HepG2 (cell line): ENCODE measurements around the gene ZSWIM5. TPM values are rescaled to one million over a fixed set of nuclear protein-coding genes. Genes with fewer than 3 reads are reported as not detected.

Source experiments
- ATAC-seq: fragments of 200-7000 bp; cut with Tn5 transposase; 3 replicates; pipeline ENCODE4 v1.9.1; 2020; ENCODE audit warnings: mild to moderate bottlenecking, moderate library complexity
- BruUV-seq: library from RNA; stranded (reverse); fragments of 400-500 nt; replicated peaks from 2 replicates; lab custom pipeline; 2021; lab: Mats Ljungman, UMichigan
- CTCF ChIA-PET: fragments of 300-600 bp; formaldehyde crosslinking; extraction: SDS; loops from one replicate; lab custom pipeline; 2021; ENCODE audit warnings: low total read pairs, inconsistent platforms, low intra/inter-chr PET ratio; lab: Yijun Ruan, JAX
- POLR2A ChIA-PET: fragments of 350-600 bp; sonication (Branson Sonifier 250); formaldehyde crosslinking; loops from one replicate; lab custom pipeline; 2020; ENCODE audit warnings: antibody characterized with exemption, inconsistent platforms; lab: Yijun Ruan, JAX
- DNase-seq: peaks from one replicate; pipeline ENCODE4 v3.0.0-alpha.2; 2015; ENCODE audit warnings: low spot score
- FAIRE-seq: peaks from 3 replicates; lab custom pipeline; 2011; peaks lifted over from hg19 to GRCh38; lab: Jason Lieb, UNC
- H2AFZ ChIP-seq: one replicate; pipeline ENCODE4 v1.6.1; 2011; ENCODE audit warnings: low read length, inconsistent platforms
- H3K27ac ChIP-seq: fragments of 300-600 bp; 3 replicates; pipeline ENCODE4 v1.8.0; 2011; ENCODE audit warnings: mixed run types, mild to moderate bottlenecking, mixed read lengths, low read length, inconsistent platforms; ENCODE audit not compliant: insufficient read depth; ENCODE audit errors: extremely low read length
- H3K27me3 ChIP-seq, 2 experiments: fragments of 200-600 bp in 1 of 2; 2 replicates in 1 of 2; 3 replicates in 1 of 2; pipeline versions ENCODE4 v1.6.0 to v1.8.0; 2011; ENCODE audit warnings: low read length in 2 of 2, mild to moderate bottlenecking in 2 of 2, moderate library complexity in 2 of 2, inconsistent platforms in 1 of 2; ENCODE audit not compliant: insufficient read depth in 2 of 2, control insufficient read depth in 1 of 2
- H3K36me3 ChIP-seq, 2 experiments: fragments of 200-600 bp in 1 of 2; replicated peaks in 1 of 2; 2 replicates in 1 of 2; 3 replicates in 1 of 2; pipeline versions ENCODE4 v1.5.1 to v1.8.0; 2011; ENCODE audit warnings: low read length in 2 of 2, inconsistent platforms in 1 of 2; ENCODE audit not compliant: insufficient read depth in 2 of 2, control insufficient read depth in 1 of 2
- H3K4me1 ChIP-seq: 2 replicates; pipeline ENCODE4 v1.5.1; 2012; ENCODE audit warnings: low read length, inconsistent platforms; ENCODE audit not compliant: insufficient read depth
- H3K4me2 ChIP-seq: 2 replicates; pipeline ENCODE4 v1.6.0; 2011; ENCODE audit warnings: low read depth, low read length, inconsistent platforms
- H3K4me3 ChIP-seq, 3 experiments: fragments of 200-600 bp in 1 of 3; sonication (generic), shearing (Covaris generic) in 1 of 3; replicated peaks in 1 of 3; 2 replicates each; pipeline ENCODE4 v1.5.1; 2011 to 2016; ENCODE audit warnings: low read length in 3 of 3, inconsistent platforms in 2 of 3, low read depth in 2 of 3, mild to moderate bottlenecking in 2 of 3, control low read depth in 1 of 3, mixed read lengths in 1 of 3; ENCODE audit not compliant: insufficient read depth in 1 of 3
- H3K79me2 ChIP-seq: one replicate; pipeline ENCODE4 v1.6.1; 2011; ENCODE audit warnings: low read length, inconsistent platforms; ENCODE audit not compliant: insufficient read depth
- H3K9ac ChIP-seq: 2 replicates; pipeline ENCODE4 v1.6.0; 2011; ENCODE audit warnings: mild to moderate bottlenecking, low read depth, low read length, inconsistent platforms; ENCODE audit not compliant: insufficient read depth
- H3K9me3 ChIP-seq: 2 replicates; pipeline ENCODE4 v1.5.1; 2012; ENCODE audit warnings: mild to moderate bottlenecking, low read length
- H4K20me1 ChIP-seq: 2 replicates; pipeline ENCODE4 v1.6.0; 2011; ENCODE audit warnings: inconsistent platforms, mild to moderate bottlenecking, low read length, moderate library complexity; ENCODE audit not compliant: insufficient read depth
- DNMT3B ChIP-seq: conservative IDR thresholded peaks from 2 replicates; pipeline ENCODE4 v1.6.1; 2016; ENCODE audit warnings: missing biosample characterization, control low read depth
- GATAD1 ChIP-seq: IDR thresholded peaks from 2 replicates; pipeline ENCODE4 v1.6.1; 2016; ENCODE audit warnings: missing genetic modification reagents, missing compliant biosample characterization
- GZF1 ChIP-seq: sonication (generic); formaldehyde crosslinking; IDR thresholded peaks from 2 replicates; pipeline ENCODE4 v1.5.1; 2020; ENCODE audit warnings: mild to moderate bottlenecking, missing genetic modification reagents
- MBD4 ChIP-seq: IDR thresholded peaks from 2 replicates; pipeline ENCODE4 v1.6.1; 2012; ENCODE audit warnings: low read length, inconsistent platforms, borderline replicate concordance
- RFXAP ChIP-seq: sonication (generic); formaldehyde crosslinking; IDR thresholded peaks from 2 replicates; pipeline ENCODE4 v1.4.0; 2020; ENCODE audit warnings: missing genetic modification reagents, borderline replicate concordance
- ZFP82 ChIP-seq: sonication (generic); formaldehyde crosslinking; IDR thresholded peaks from 2 replicates; pipeline ENCODE4 v1.5.1; 2020; ENCODE audit warnings: mild to moderate bottlenecking, missing genetic modification reagents, borderline replicate concordance
- ZNF24 ChIP-seq: fragments of 450-650 bp; IDR thresholded peaks from 2 replicates; pipeline ENCODE4 v1.6.1; 2017; ENCODE audit warnings: antibody characterized with exemption, mild to moderate bottlenecking
- ZNF776 ChIP-seq: sonication (generic); formaldehyde crosslinking; IDR thresholded peaks from 2 replicates; pipeline ENCODE4 v1.4.0; 2020; ENCODE audit warnings: mild to moderate bottlenecking, missing genetic modification reagents
- WGBS: methylation state at CpG from one replicate; pipeline ENCODE4 v1.1.6; 2017; ENCODE audit warnings: low lambda C conversion rate; 5-methylcytosine and 5-hydroxymethylcytosine counted together
- in situ Hi-C: cut with HindIII; loops from 2 replicates; pipeline ENCODE4 v1.10.0; 2017; ENCODE audit warnings: low pct_unique_long_range_greater_than_20kb; ENCODE audit not compliant: extremely low pct_ligation_motif_present
- intact Hi-C: fragments of 100-400 bp; cut with micrococcal nuclease; formaldehyde crosslinking; loops from one replicate; pipeline ENCODE4 v1.10.0; 2022; ENCODE audit not compliant: unreplicated experiment
- polyA plus RNA-seq, 8 experiments: library from polyadenylated mRNA; depleted of rRNA in 3 of 8; stranded (reverse) in 7 of 8; unstranded in 1 of 8; fragments of >200 nt; fragmentation: Illumina TruSeq in 4 of 8; extraction: Trizol in 4 of 8; gene quantifications; 2 replicates each; pipeline versions ENCODE4 v1.2.1 to v1.2.3, GENCODE V29; 2011 to 2016; ENCODE audit warnings: low read depth in 4 of 8, missing spikeins in 1 of 8, mixed read lengths in 1 of 8; ENCODE audit not compliant: insufficient read depth in 1 of 8
- total RNA-seq, 5 experiments: library from RNA; depleted of rRNA; stranded (reverse); fragments of >200 nt; fragmentation: Illumina TruSeq; extraction: Trizol; gene quantifications; 2 replicates each; pipeline ENCODE4 v1.2.3, GENCODE V29; 2016; ENCODE audit warnings: low read depth in 1 of 5
- TF ChIP-seq, protein P1 (sequence below): sonication (generic); formaldehyde crosslinking; conservative IDR thresholded peaks from 2 replicates; pipeline ENCODE4 v1.8.0; 2022; ENCODE audit warnings: missing genetic modification reagents

Gene ZSWIM5
- total and polyA plus RNA-seq, 2 of the 13 experiments (the other 11 are each of a cell fraction or from before 2014, with no cell fraction given) = 11.0 to 20.6 TPM

DNA sequence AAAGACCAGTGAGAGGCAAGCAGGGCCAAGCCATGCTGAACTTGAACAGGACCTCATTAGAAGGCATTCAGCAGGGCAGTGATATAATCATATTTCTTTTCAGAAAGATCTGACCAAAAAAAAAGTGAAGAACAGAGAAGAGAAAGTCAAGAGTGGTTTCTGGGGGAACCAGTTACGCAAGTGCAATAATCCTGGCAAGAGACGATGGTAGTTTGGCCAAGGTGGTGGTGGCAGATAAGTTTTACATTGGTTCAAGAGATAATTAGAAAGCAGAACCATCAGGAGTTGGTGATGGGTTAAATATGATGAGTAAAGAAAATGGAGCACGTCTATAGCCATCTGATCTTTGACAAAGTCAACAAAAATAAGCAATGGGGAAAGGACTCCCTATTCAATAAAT, 54.3 kb downstream of the ZSWIM5 start:
- TF ChIP-seq GATAD1 (CRISPR knock-in tag) (no peak), RFXAP (CRISPR knock-in tag) (no peak), ZNF776 (CRISPR knock-in tag) (no peak), DNMT3B (CRISPR knock-in tag) (no peak), ZNF24 (no peak)
- BruUV-seq = no TSS peak
- no peak overlapping the region for H3K4me2 ChIP-seq
- 94% methylated on average over 3 of the region's 3 CpGs for WGBS
- H3K4me1 ChIP-seq = no peaks in the 10 kb centered on the region
- CTCF ChIA-PET = no interaction called here
- POLR2A ChIA-PET = no interaction called here
- no peak overlapping the region for H3K4me3 ChIP-seq
- H3K79me2 ChIP-seq = peaks cover 57% of the 10 kb centered on the region
- no peaks in the 10 kb centered on the region for H3K36me3 ChIP-seq
- no peaks in the 10 kb centered on the region for H4K20me1 ChIP-seq
- intact Hi-C loops = no loop called here
- DNase-seq (no peak), ATAC-seq (no peak), FAIRE-seq (no peak)
- in situ Hi-C loops = no loop called here
- no peaks in the 10 kb centered on the region for H3K27me3 ChIP-seq
- no peaks in the 10 kb centered on the region for H3K9me3 ChIP-seq
- H3K9ac ChIP-seq = no peak overlapping the region
- H3K27ac ChIP-seq = no peak overlapping the region
- H2AFZ ChIP-seq = no peak overlapping the region

DNA sequence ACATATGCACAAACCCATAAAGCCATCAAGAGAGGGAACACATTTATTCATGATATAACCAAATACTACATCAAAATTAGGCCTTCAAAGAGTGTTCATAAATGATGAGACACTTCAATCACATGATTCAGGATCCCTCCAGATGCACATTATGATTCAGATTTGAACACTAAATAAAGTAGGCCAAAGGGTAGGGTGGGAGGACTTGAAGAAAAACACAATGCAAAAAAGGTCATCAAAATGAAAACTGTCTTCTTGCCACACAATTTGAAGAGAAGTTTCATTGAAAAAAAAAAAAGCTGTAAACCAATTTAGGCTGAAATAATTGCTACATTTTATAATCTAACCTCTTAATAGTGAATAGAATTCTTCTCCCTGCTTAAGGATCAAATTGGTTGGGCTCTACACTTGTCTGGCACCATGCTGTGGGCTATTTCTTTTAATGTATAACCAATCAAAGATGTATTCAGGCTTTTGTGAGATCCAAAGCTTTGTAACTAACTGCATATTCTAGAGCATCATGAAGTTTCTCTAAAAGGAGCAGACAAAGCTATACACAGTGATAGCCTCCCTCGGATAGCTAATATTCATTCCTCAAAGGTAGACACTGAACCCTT, 58.1 kb downstream of the ZSWIM5 start:
- peaks cover 37% of the 10 kb centered on the region for H3K79me2 ChIP-seq
- POLR2A ChIA-PET = no interaction called here
- no peak overlapping the region for H3K4me3 ChIP-seq
- no peak overlapping the region for H3K9ac ChIP-seq
- H4K20me1 ChIP-seq = no peaks in the 10 kb centered on the region
- no peak for TF ChIP-seq GZF1 (CRISPR knock-in tag)
- TF ChIP-seq, protein P1, sequence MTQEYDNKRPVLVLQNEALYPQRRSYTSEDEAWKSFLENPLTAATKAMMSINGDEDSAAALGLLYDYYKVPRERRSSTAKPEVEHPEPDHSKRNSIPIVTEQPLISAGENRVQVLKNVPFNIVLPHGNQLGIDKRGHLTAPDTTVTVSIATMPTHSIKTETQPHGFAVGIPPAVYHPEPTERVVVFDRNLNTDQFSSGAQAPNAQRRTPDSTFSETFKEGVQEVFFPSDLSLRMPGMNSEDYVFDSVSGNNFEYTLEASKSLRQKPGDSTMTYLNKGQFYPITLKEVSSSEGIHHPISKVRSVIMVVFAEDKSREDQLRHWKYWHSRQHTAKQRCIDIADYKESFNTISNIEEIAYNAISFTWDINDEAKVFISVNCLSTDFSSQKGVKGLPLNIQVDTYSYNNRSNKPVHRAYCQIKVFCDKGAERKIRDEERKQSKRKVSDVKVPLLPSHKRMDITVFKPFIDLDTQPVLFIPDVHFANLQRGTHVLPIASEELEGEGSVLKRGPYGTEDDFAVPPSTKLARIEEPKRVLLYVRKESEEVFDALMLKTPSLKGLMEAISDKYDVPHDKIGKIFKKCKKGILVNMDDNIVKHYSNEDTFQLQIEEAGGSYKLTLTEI (CRISPR knock-in tag) = no peak
- TF ChIP-seq ZFP82 (CRISPR knock-in tag) = no peak
- TF ChIP-seq MBD4 = no peak
- BruUV-seq = no TSS peak
- no peak overlapping the region for H2AFZ ChIP-seq
- CTCF ChIA-PET = no interaction called here
- FAIRE-seq = no peak
- 92% methylated on average over 1 of the region's 1 CpG for WGBS
- no peak overlapping the region for H3K4me2 ChIP-seq
- no peaks in the 10 kb centered on the region for H3K27me3 ChIP-seq
- ATAC-seq = no peak
- intact Hi-C loops = no loop called here
- no peak for DNase-seq
- no peaks in the 10 kb centered on the region for H3K9me3 ChIP-seq
- in situ Hi-C loops = no loop called here
- no peaks in the 10 kb centered on the region for H3K4me1 ChIP-seq
- no peak overlapping the region for H3K27ac ChIP-seq
- H3K36me3 ChIP-seq = no peaks in the 10 kb centered on the region
